DOHH2 (cell line): Measurements from ENCODE around the gene SEC14L1.
"Not testable (repeated sequence)": the region's sequence is repeated elsewhere in the genome, so short reads cannot be mapped to it uniquely, and the experiment has no call there.

Experiments
- H3F3A ChIP-seq: fragments of 200-600 bp; sonication (generic), shearing (Covaris generic); 2 replicates; pipeline ENCODE4 v1.6.0; 2016; ENCODE audit warnings: antibody characterized with exemption, mild to moderate bottlenecking; ENCODE audit not compliant: control insufficient read depth, insufficient read depth
- H3K27ac ChIP-seq: fragments of 200-600 bp; sonication (generic); 2 replicates; pipeline ENCODE4 v1.5.1; 2014; ENCODE audit warnings: low read depth, mild to moderate bottlenecking, low read length, moderate library complexity
- H3K27me3 ChIP-seq: fragments of 200-600 bp; sonication (generic); 2 replicates; pipeline ENCODE4 v1.6.1; 2014; ENCODE audit warnings: mild to moderate bottlenecking, low read length, mixed read lengths; ENCODE audit not compliant: control insufficient read depth
- H3K36me3 ChIP-seq: fragments of 200-600 bp; sonication (generic); 2 replicates; pipeline ENCODE4 v1.6.1; 2014; ENCODE audit warnings: mild to moderate bottlenecking, low read length, moderate library complexity, mixed read lengths; ENCODE audit not compliant: control insufficient read depth
- H3K4me1 ChIP-seq: fragments of 200-600 bp; sonication (generic); 2 replicates; pipeline ENCODE4 v1.6.1; 2014; ENCODE audit warnings: mild to moderate bottlenecking, low read length, mixed read lengths; ENCODE audit not compliant: control insufficient read depth
- H3K4me2 ChIP-seq: fragments of 200-600 bp; sonication (generic); 2 replicates; pipeline ENCODE4 v1.6.0; 2014; ENCODE audit warnings: mild to moderate bottlenecking, low read length, moderate library complexity
- H3K4me3 ChIP-seq: fragments of 200-600 bp; sonication (generic); 2 replicates; pipeline ENCODE4 v1.5.1; 2014; ENCODE audit warnings: mild to moderate bottlenecking, low read length, mixed read lengths
- H3K79me2 ChIP-seq: fragments of 200-600 bp; sonication (generic); 2 replicates; pipeline ENCODE4 v1.6.1; 2014; ENCODE audit warnings: mild to moderate bottlenecking, low read length, mixed read lengths; ENCODE audit not compliant: control insufficient read depth
- H3K9me2 ChIP-seq: fragments of 200-600 bp; sonication (generic); replicated peaks from 2 replicates; pipeline ENCODE4 v1.6.1; 2014; ENCODE audit warnings: mild to moderate bottlenecking, low read length, mixed read lengths; ENCODE audit not compliant: control insufficient read depth
- H3K9me3 ChIP-seq: fragments of 200-600 bp; sonication (generic); 2 replicates; pipeline ENCODE4 v1.6.1; 2014; ENCODE audit warnings: antibody characterized with exemption, low read length, mixed read lengths; ENCODE audit not compliant: control insufficient read depth, insufficient read depth
- H4K20me1 ChIP-seq: fragments of 200-600 bp; sonication (generic); 2 replicates; pipeline ENCODE4 v1.6.0; 2014; ENCODE audit warnings: low read depth, mild to moderate bottlenecking, antibody characterized with exemption, low read length, moderate library complexity; ENCODE audit not compliant: control insufficient read depth, insufficient read depth
- CTCF ChIP-seq: fragments of 200-600 bp; sonication (generic); IDR thresholded peaks from one replicate; pipeline ENCODE4 v1.5.1; 2014; ENCODE audit warnings: antibody characterized with exemption, mild to moderate bottlenecking, low read depth, low read length; ENCODE audit not compliant: poor library complexity, severe bottlenecking
- EZH2phosphoT487 ChIP-seq: fragments of 200-600 bp; sonication (generic); IDR thresholded peaks from 2 replicates; pipeline ENCODE4 v1.6.1; 2017; ENCODE audit warnings: borderline replicate concordance, mild to moderate bottlenecking, antibody characterized with exemption, low read length, moderate library complexity, mixed read lengths

SEC14L1 gene

DNA sequence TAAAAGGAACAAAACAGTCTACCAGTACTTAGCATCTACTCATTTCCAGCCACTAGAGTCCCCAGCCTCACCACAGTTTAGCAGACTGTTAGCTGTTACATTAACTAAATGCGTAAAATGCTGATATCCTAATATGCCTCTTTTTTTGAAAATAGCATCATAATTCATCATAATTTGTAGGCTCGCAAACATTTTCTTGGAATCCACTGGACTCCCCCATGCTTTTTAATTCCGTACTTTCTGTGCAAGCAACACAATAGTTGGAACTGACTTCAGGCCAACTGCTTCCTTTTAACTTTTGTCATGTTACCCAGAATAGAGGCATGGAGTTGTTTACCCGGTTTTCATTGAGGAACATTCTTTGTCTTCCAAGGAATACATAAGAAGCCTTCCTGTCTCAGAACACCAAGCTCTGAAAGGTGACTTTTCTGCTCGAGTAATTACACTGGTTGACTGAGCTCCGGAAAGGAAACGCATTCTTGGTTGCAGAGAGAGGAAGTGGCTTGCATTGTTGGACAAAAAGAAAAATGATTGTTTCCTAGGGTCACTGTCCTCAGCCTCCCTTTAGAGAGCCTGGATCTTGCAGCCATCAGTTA, 30.9 kb upstream of the SEC14L1 start:
- no peak for TF ChIP-seq CTCF
- TF ChIP-seq EZH2phosphoT487: no peak
- no peak overlapping the region for H3K27ac ChIP-seq
- peak overlapping the region; percentile 58 for H3K4me2 ChIP-seq

DNA sequence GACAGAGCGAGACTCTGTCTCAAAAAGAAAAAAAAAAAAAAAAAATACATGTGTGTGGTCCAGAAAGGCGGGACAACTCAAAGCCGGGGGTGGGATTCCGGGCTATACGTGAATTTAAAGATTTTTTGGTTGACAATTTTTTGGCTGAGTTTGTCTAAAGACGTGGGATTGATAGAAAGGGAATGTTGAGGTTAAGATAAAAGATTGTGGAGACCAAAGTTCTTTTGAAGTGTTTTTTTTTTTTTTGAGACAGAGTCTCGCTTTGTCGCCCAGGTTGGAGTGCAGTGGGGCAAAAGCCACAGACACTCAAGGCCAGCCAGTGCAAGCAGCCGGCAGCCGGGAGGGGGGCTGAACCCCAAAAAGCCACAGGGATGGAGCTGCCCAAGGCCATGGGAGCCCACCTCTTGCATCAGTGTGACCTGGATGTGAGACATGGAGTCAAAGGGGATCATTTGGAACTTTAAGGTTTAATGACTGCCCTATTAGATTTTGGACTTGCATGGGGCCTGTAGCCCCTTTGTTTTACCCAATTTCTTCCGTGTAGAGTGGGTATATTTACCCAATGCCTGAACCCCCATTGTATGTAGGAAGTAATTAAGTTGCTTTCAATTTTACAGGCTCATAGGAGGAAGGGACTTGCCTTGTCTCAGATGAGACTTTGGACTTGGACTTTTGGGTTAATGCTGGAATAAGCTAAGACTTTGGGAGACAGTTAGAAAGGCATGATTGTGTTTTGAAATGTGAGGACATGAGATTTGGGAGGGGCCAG, 29.4 kb upstream of the SEC14L1 start:
- not testable (repeated sequence) for H4K20me1 ChIP-seq
- H3K4me1 ChIP-seq: peaks cover 36% of the 10 kb centered on the region

More for the DNA sequence above, 30.9 kb upstream of the SEC14L1 start:
- Histone ChIP-seq H3K9me3 (no peaks in the 10 kb centered on the region), H3K9me2 (no peaks in the 10 kb centered on the region), H3K27me3 (no peaks in the 10 kb centered on the region), H3K4me3 (peak overlapping the region; percentile 41), H3F3A (no peaks in the 10 kb centered on the region; the same call in 1 of the 2 replicates), H3K36me3 (no peaks in the 10 kb centered on the region), H4K20me1 (no peaks in the 10 kb centered on the region), H3K79me2 (no peaks in the 10 kb centered on the region), H3K4me1 (peaks cover 43% of the 10 kb centered on the region)

DNA sequence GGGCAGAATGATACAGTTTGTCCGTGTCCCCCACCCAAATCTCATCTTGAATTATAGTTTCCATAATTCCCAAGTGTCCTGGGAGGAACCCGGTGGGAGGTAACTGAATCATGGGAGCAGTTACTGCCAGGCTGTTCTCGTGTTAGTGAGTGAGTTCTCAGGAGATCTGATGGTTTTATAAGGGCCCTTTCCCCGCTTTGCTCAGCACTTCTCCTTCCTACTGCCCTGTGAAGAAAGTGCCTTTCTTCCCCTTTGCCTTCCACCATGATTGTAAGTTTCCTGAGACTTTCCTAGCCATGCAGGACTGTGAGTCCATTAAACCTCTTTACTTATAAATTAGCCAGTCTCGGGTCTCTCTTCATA, 28.9 kb upstream of the SEC14L1 start:
- no peak overlapping the region for H3K4me3 ChIP-seq
- no peak for TF ChIP-seq CTCF
- TF ChIP-seq EZH2phosphoT487: no peak
- no peak overlapping the region for H3K27ac ChIP-seq

More for the DNA sequence above, 29.4 kb upstream of the SEC14L1 start:
- H3K79me2 ChIP-seq, H3K36me3 ChIP-seq, H3F3A ChIP-seq, H3K4me3 ChIP-seq, H3K4me2 ChIP-seq, H3K27ac ChIP-seq, H3K9me2 ChIP-seq, H3K27me3 ChIP-seq, H3K9me3 ChIP-seq: not testable (repeated sequence)

DNA sequence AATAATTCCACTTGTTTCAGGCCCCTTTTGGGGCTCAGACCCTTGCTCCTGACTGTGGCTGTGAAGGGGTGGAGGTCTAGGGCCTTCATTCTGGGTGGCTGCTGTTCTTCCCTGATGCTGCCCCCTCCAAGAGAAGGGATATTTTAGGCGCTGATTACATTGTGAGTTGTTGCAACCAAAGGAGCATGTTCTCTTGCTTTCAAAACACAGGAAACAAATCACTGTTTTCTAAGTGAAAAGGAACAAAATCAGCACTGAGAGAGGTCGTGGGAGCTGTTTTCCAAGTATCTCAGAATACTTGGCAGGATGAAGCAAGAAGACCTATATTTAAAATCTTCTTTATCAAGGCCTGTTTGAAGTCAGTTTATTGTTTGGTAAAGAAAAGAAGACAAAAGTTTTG, 25.3 kb upstream of the SEC14L1 start:
- Histone ChIP-seq H3K4me3 (no peak overlapping the region), H3K4me2 (no peak overlapping the region), H3K4me1 (no peaks in the 10 kb centered on the region; the same call in 1 of the 2 replicates)

More for the DNA sequence above, 28.9 kb upstream of the SEC14L1 start:
- no peaks in the 10 kb centered on the region for H3K9me2 ChIP-seq
- H3K79me2 ChIP-seq: no peaks in the 10 kb centered on the region
- H3F3A ChIP-seq: no peaks in the 10 kb centered on the region; the same call in 1 of the 2 replicates
- no peaks in the 10 kb centered on the region for H3K27me3 ChIP-seq
- no peaks in the 10 kb centered on the region for H4K20me1 ChIP-seq
- no peak overlapping the region for H3K4me2 ChIP-seq
- H3K9me3 ChIP-seq: no peaks in the 10 kb centered on the region
- H3K36me3 ChIP-seq: no peaks in the 10 kb centered on the region
- H3K4me1 ChIP-seq: peaks cover 31% of the 10 kb centered on the region

More for the DNA sequence above, 25.3 kb upstream of the SEC14L1 start:
- Histone ChIP-seq H4K20me1 (no peaks in the 10 kb centered on the region), H3K27me3 (no peaks in the 10 kb centered on the region), H3F3A (no peaks in the 10 kb centered on the region), H3K36me3 (no peaks in the 10 kb centered on the region), H3K27ac (no peak overlapping the region), H3K9me2 (no peaks in the 10 kb centered on the region), H3K9me3 (no peaks in the 10 kb centered on the region), H3K79me2 (no peaks in the 10 kb centered on the region)
- no peak for TF ChIP-seq CTCF
- TF ChIP-seq EZH2phosphoT487: no peak
